Measurements from ENCODE around the gene OR51B4. TPM values are rescaled to one million over a fixed set of nuclear protein-coding genes. Genes with fewer than 3 reads are reported as not detected.
"Not testable (repeated sequence)": the region's sequence is repeated elsewhere in the genome, so short reads cannot be mapped to it uniquely, and the experiment has no call there.

The OR51B4 gene
- total and polyA plus RNA-seq, 7 donors: not detected

GRCh38 chr11:5343474-5344335, 42.0 kb upstream of the OR51B4 start, which contains the start of gene OR51B5:
Gene OR51B5 (minus strand): TSS chr11:5343524. CDS start chr11:5343524, 0 bp downstream.
- intact Hi-C loops (cut with DNase I): no loop called here
- Histone ChIP-seq H3K27me3 (ENCODE audit: insufficient read depth in 3 of 3, low read length in 2 of 3) (no peaks in the 10 kb centered on the region), H3K4me3 (no peak within 1 kb of the TSS), H3K36me3 (ENCODE audit: insufficient read depth in 1 of 2, low read depth in 1 of 2) (no peaks in the 10 kb centered on the region), H3K9me3 (no peaks in the 10 kb centered on the region), H3K4me1 (no peaks in the 10 kb centered on the region), H3K27ac (no peak within 1 kb of the TSS)
- ATAC-seq (no peak), DNase-seq (no peak)
- WGBS, 3 donors: 66 to 80% (median 73%) methylated on average over 6 of the region's 6 CpGs
- no peak for TF ChIP-seq CTCF (IDR thresholded peaks at IDR 0.05)

GRCh38 chr11:5339771-5340322, 38.1 kb upstream of the OR51B4 start:
- ATAC-seq: no peak
- Histone ChIP-seq H3K27me3 (ENCODE audit: insufficient read depth in 3 of 3, low read length in 2 of 3) (no peaks in the 10 kb centered on the region), H3K4me3 (no peak overlapping the region), H3K4me1 (no peaks in the 10 kb centered on the region), H3K9me3 (no peaks in the 10 kb centered on the region), H3K36me3 (ENCODE audit: insufficient read depth in 1 of 2, low read depth in 1 of 2) (no peaks in the 10 kb centered on the region), H3K27ac (no peak overlapping the region)
- TF ChIP-seq CTCF (IDR thresholded peaks at IDR 0.05): no peak
- no peak for DNase-seq
- 82 to 94% (median 91%) methylated on average over 1 of the region's 1 CpG for WGBS, 3 donors
- intact Hi-C loops (cut with DNase I): no loop called here

GRCh38 chr11:5337253-5337652, 35.5 kb upstream of the OR51B4 start:
- DNase-seq; H3K4me1 ChIP-seq; H3K27ac ChIP-seq; H3K4me3 ChIP-seq; H3K36me3 ChIP-seq (ENCODE audit: insufficient read depth in 1 of 2, low read depth in 1 of 2); H3K27me3 ChIP-seq (ENCODE audit: insufficient read depth in 3 of 3, low read length in 2 of 3); intact Hi-C loops (cut with DNase I); ATAC-seq; H3K9me3 ChIP-seq: not testable (repeated sequence)
- 73 to 76% (median 75%) methylated on average over 1 of the region's 1 CpG for WGBS, 3 donors

GRCh38 chr11:5336331-5336730, 34.6 kb upstream of the OR51B4 start:
- H3K9me3 ChIP-seq: no peaks in the 10 kb centered on the region
- H3K4me3 ChIP-seq: no peak overlapping the region
- ATAC-seq: no peak
- TF ChIP-seq CTCF (IDR thresholded peaks at IDR 0.05): no peak
- intact Hi-C loops (cut with DNase I): no loop called here
- no peak overlapping the region for H3K27ac ChIP-seq
- no peaks in the 10 kb centered on the region for H3K36me3 ChIP-seq (ENCODE audit: insufficient read depth in 1 of 2, low read depth in 1 of 2)
- no peak for DNase-seq
- H3K27me3 ChIP-seq (ENCODE audit: insufficient read depth in 3 of 3, low read length in 2 of 3): no peaks in the 10 kb centered on the region
- H3K4me1 ChIP-seq: no peaks in the 10 kb centered on the region

- H3K36me3 ChIP-seq (ENCODE audit: insufficient read depth in 1 of 2, low read depth in 1 of 2): no peaks in the 10 kb centered on the region
- no peaks in the 10 kb centered on the region for H3K27me3 ChIP-seq (ENCODE audit: insufficient read depth in 3 of 3, low read length in 2 of 3)
- H3K4me1 ChIP-seq: no peaks in the 10 kb centered on the region
- WGBS, 3 donors: 21 to 42% (median 36%) methylated on average over 1 of the region's 1 CpG
- H3K4me3 ChIP-seq: no peak overlapping the region
- intact Hi-C loops (cut with DNase I): no loop called here
- DNase-seq (no peak), ATAC-seq (no peak)
- no peak for TF ChIP-seq CTCF (IDR thresholded peaks at IDR 0.05)
- H3K9me3 ChIP-seq: no peaks in the 10 kb centered on the region
- no peak overlapping the region for H3K27ac ChIP-seq
Measured at GRCh38 chr11:5335170-5335569, 33.4 kb upstream of the OR51B4 start.

All from psoas muscle (tissue), 8 donors.